Peyer's patch (tissue), 4 donors: ENCODE measurements around the gene TEX53. TPM values are rescaled to one million over a fixed set of nuclear protein-coding genes. Genes with fewer than 3 reads are reported as not detected.

ENCODE experiments used
- DNase-seq, 3 donors: peaks; one replicate each; pipeline ENCODE4 v3.0.0-alpha.2; 2017 to 2019
- H3K27ac ChIP-seq, 4 donors: fragments of 200-600 bp; sonication (generic); one replicate each; pipeline ENCODE4 v1.5.1; 2016 to 2019
- H3K27me3 ChIP-seq, 2 donors: fragments of 200-600 bp; sonication (generic); one replicate each; pipeline ENCODE4 v1.5.1; 2019
- H3K36me3 ChIP-seq, 3 donors: fragments of 200-600 bp; sonication (generic); one replicate each; pipeline ENCODE4 v1.5.1; 2016 to 2019
- H3K4me1 ChIP-seq, 4 donors: fragments of 200-600 bp; sonication (generic); one replicate each; pipeline ENCODE4 v1.5.1; 2016 to 2019
- H3K4me3 ChIP-seq, 4 donors: fragments of 200-600 bp; sonication (generic); 1 replicate in 3 of 4; 2 replicates in 1 of 4; pipeline ENCODE4 v1.5.1; 2016 to 2019; ENCODE audit warnings: mild to moderate bottlenecking in 1 of 4
- H3K9me3 ChIP-seq, 4 donors: fragments of 200-600 bp; sonication (generic); one replicate each; pipeline ENCODE4 v1.5.1; 2016 to 2019; ENCODE audit warnings: mild to moderate bottlenecking in 1 of 4
- CTCF ChIP-seq, 6 experiments: fragments of 450-650 bp in 4 of 6; fragments of 200-600 bp in 2 of 6; sonication (generic) in 1 of 6; IDR thresholded peaks; one replicate each; pipeline ENCODE4 v1.5.1; 2017 to 2019; ENCODE audit warnings: antibody characterized with exemption in 6 of 6, mild to moderate bottlenecking in 3 of 6, moderate library complexity in 1 of 6
- POLR2A ChIP-seq, 2 donors: fragments of 450-650 bp; IDR thresholded peaks; one replicate each; pipeline ENCODE4 v1.5.1; 2017; ENCODE audit warnings: antibody characterized with exemption in 2 of 2, mild to moderate bottlenecking in 2 of 2, moderate library complexity in 2 of 2
- total RNA-seq, 4 donors: library from RNA; depleted of rRNA; stranded (reverse); fragments of >200 nt; gene quantifications; one replicate each; pipeline ENCODE4 v1.1.0, GENCODE V29; 2016

The TEX53 gene
- total RNA-seq, 4 donors from 2014 or later, result not detected

DNA sequence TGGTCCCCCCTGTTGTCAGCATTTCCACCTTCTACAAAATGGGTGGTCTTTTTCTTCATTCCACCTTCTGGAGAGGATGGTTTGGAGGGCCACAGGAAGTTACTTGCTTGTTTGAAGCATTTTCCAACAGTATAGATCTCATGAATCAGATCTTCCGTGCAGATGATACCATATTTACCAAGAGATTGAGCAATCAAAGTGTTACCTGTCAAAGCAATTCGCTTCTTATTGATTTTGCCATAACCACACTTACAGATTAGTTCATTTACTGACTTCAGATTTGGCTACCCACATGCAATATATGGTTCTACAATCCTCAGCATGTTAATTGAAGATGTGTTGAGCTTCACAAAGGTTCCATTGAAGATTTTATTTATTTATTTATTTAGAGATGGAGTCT, 38.3 kb upstream of the TEX53 start:
- Histone ChIP-seq H3K27me3 (no peaks in the 10 kb centered on the region), H3K4me3 (no peak overlapping the region), H3K36me3 (no peaks in the 10 kb centered on the region), H3K9me3 (no peaks in the 10 kb centered on the region), H3K27ac (no peak overlapping the region), H3K4me1 (no peaks in the 10 kb centered on the region)
- TF ChIP-seq CTCF (IDR thresholded peaks at IDR 0.05) (no peak), POLR2A (IDR thresholded peaks at IDR 0.05) (no peak)
- DNase-seq, result no peak

DNA sequence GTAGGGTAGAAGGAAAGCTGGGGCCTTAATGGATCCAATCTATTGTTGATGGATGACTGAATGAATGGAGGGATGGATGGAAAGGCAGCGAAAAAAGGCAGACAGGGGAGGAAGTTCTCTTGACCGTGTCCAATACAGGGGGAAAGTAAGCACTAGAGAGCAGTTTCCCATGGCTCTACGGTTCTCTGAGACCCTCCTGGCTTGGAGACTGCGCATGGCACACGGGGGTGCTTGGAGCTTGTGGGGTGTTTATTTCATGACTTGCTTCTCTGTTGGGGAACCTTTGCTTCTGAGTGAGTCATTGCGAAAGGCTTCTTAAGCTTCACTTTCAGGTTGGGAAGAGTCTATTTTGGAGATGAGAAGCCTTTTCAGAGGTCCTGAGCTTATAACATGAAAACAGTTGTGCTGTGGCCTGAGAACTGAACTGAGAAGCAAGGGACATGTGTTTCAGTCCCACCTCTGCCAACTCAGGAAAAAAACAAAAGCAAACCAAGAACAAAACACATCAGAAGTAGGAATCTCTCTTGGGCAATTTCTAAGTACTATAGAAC, 37.2 kb upstream of the TEX53 start:
- no peak for DNase-seq
- TF ChIP-seq CTCF (IDR thresholded peaks at IDR 0.05) (no peak), POLR2A (IDR thresholded peaks at IDR 0.05) (no peak)
- no peaks in the 10 kb centered on the region for H3K4me1 ChIP-seq
- H3K27ac ChIP-seq, result no peak overlapping the region
- no peaks in the 10 kb centered on the region for H3K36me3 ChIP-seq
- no peaks in the 10 kb centered on the region for H3K27me3 ChIP-seq
- H3K4me3 ChIP-seq, result no peak overlapping the region
- H3K9me3 ChIP-seq, result no peaks in the 10 kb centered on the region

GRCh38 chr9:114694146-114694545, 36.5 kb upstream of the TEX53 start:
- no peaks in the 10 kb centered on the region for H3K4me1 ChIP-seq
- DNase-seq, result no peak
- TF ChIP-seq POLR2A (IDR thresholded peaks at IDR 0.05) (no peak), CTCF (IDR thresholded peaks at IDR 0.05) (no peak)
- H3K27ac ChIP-seq, result no peak overlapping the region
- no peaks in the 10 kb centered on the region for H3K9me3 ChIP-seq
- H3K36me3 ChIP-seq, result no peaks in the 10 kb centered on the region
- no peaks in the 10 kb centered on the region for H3K27me3 ChIP-seq
- H3K4me3 ChIP-seq, result no peak overlapping the region

DNA sequence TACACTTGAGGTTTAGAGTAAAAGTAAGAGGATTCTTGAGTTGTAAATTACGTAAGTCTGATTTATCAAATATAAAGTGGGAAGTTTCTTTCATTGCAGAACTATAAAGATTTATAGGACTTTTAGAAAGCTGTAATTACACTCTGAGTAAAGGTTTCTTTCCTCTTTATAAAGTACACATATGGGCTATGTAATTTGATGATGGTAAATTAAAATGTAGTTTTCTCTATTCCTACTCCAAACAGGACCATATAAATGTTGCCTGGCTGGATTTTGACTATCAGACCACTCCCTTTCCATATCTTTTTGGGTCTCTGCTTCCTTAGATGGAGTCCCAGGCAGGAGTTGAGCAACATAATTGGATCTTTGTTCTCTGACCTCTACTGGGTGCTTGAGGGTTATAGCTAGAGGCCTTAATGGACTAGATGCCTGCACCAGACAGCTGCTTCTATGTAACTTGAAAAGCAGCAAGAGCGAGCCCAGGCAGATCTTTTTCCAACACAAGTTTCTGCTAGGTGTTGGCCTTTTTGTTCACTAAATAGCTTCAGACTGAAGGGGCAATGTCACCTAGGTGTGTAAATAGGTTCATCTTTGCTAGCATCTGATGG, 35.7 kb upstream of the TEX53 start:
- Histone ChIP-seq H3K36me3 (no peaks in the 10 kb centered on the region), H3K9me3 (no peaks in the 10 kb centered on the region), H3K27ac (no peak overlapping the region), H3K27me3 (no peaks in the 10 kb centered on the region), H3K4me1 (no peaks in the 10 kb centered on the region), H3K4me3 (no peak overlapping the region)
- TF ChIP-seq CTCF (IDR thresholded peaks at IDR 0.05), result no peak
- no peak for TF ChIP-seq POLR2A (IDR thresholded peaks at IDR 0.05)
- DNase-seq, result no peak

GRCh38 chr9:114691956-114692295, 34.3 kb upstream of the TEX53 start:
- Histone ChIP-seq H3K4me3 (no peak overlapping the region), H3K9me3 (no peaks in the 10 kb centered on the region), H3K27me3 (no peaks in the 10 kb centered on the region), H3K4me1 (no peaks in the 10 kb centered on the region), H3K36me3 (no peaks in the 10 kb centered on the region), H3K27ac (no peak overlapping the region)
- TF ChIP-seq POLR2A (IDR thresholded peaks at IDR 0.05) (no peak), CTCF (IDR thresholded peaks at IDR 0.05) (no peak)
- DNase-seq, result no peak
